ENCODE results near the gene GRK5.

DNA sequence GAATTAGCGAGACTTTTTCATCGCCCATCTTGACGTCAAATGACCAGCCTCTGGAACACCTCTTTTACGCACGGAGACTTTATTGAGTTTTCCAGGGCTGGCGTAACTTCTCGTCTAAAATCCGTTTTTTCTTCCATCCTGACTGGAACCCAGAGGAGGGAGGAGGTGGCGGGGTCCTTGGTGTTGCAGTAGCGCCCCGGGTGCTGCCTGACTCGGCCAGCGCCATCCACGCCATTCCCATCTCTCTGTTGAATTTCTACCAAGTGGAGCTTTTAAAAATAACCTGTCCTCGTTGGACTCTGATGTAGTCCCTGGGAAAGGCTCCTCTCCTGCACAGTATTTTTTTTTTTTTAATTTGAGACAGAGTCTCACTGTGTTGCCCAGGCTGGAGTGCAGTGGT lies 179.3 kb downstream of the GRK5 start:
- TF ChIP-seq CTCF (IDR thresholded peaks at IDR 0.05): no peak
- no peak for TF ChIP-seq EZH2 (IDR thresholded peaks at IDR 0.05)
- no peak for TF ChIP-seq EZH2phosphoT487 (IDR thresholded peaks at IDR 0.05)
